Stimulated activated CD4-positive, alpha-beta T cell treated with anti-CD3 and anti-CD28 coated beads, Interleukin-4, amount 100 ng/mL, for 4 hours (primary cell): ENCODE results near the gene ACTA1.
"Not testable (repeated sequence)": the region's sequence is repeated elsewhere in the genome, so short reads cannot be mapped to it uniquely, and the experiment has no call there.

Source experiments
- DNase-seq, 2 experiments: peaks; one replicate each; pipeline ENCODE4 v3.0.0-alpha.2; 2020

Gene ACTA1

DNA sequence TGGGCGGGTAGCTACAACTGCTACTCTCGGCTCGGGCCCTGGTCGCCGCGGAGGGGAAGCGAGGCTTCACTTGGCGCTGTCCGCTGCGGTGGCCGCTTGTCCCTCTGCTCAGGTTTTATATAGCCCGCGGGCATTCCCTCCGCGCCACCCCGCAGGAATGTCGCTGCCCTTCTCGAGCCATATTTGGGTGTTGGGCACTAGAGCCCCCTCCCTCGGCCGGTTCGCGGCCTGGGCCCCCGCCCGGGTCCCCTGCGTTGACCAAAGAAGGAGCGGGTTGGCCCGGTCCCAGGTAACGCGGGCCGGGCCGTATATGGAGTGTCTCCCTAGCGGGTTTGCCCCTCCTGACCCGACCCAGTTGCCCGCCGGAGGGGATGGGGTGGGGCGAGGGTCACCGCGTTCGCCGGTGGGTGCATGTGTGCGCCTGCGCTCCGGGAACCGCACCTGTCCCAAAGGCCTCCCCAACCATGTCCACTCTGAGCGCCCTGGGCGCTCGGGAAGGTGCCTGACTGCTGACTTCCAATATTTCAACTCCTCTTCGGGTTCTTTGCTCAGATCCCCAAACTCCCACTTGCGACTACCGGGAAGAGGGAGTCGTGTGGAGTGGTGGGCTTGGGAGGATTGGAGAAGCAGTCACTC is at the start of gene ACTA1:
Gene ACTA1, minus strand, starts transcription at position 90 of the 636 bp plus-strand sequence. CDS start 979 bp downstream, outside the sequence.
- DNase-seq, result no peak

- DNase-seq, result no peak
These were observed 48.6 kb upstream of the ACTA1 start for GRCh38 chr1:229482511-229482910.

DNA sequence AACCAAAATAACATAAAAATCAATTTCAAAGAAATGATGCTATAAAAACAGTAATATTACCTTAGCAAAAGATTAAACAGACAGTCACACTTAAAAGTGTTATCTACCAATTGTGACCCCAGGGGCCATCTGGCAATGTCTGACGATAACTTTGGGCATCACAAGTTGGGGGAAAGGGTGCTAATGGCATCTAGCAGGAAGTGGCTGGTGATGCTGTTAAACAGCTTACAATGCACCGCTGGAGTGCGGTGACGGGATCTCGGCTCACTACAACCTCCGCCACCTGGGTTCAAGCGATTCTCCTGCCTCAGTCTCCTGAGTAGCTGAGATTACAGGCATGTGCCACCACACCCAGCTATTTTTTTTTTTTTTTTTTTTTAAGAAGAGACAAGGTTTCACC is 46.6 kb upstream of the ACTA1 start:
- DNase-seq, result no peak

GRCh38 chr1:229479660-229480399 is 45.9 kb upstream of the ACTA1 start:
- no peak for DNase-seq

DNA sequence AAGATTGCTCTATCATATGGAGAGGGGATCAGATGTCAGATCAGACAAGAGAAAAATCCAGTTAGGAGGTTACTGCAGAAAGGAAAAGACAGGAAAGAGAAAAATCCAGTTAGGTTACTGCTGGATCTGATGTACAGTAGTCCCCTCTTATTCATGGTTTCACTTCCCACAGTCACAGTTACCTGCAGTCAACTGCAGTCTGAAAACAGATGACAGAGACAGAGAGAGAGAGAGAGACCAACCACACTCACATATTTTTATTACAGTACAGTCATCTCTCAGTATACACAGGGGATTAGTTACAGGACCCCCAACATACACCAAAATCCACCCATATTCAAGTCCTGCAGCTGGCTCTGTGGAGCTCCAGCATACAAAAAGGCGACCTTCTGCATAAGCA is 45.0 kb upstream of the ACTA1 start:
- no peak for DNase-seq

DNA sequence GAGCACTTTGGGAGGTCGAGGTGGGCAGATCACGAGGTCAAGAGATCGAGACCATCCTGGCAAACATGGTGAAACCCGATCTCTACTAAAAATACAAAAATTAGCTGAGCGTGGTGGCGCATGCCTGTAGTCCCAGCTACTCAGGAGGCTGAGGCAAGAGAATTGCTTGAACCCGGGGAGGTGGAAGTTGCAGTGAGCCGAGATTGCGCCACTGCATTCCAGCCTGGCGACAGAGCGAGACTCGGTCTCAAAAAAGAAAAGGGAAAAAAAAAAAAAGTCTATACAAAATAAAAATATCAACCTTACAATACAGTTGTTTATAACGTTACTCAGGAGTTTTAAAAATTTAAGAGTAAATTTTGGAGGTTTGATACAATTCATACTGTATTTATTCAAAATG is 42.0 kb upstream of the ACTA1 start:
- DNase-seq, result not testable (repeated sequence)

GRCh38 chr1:229474509-229474908 is 40.6 kb upstream of the ACTA1 start:
- no peak for DNase-seq

DNA sequence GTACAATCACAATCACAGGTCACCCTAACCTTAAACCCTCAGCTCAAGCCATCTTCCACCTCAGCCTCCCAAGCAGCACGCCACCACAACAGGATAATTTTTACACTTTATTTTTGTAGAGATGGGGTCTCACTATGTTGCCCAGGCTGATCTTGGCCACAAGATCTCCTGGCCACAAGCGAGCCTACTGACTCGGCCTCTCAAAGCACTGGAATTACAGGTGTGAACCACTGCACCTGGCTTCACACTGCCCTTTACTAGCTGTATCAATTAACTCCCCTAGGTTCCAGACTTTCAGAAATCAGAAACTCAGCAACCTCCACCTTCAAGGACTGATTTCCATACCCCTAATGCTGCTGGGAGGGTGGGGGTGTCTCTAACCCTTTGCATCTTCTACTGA is 37.3 kb upstream of the ACTA1 start:
- no peak for DNase-seq

DNA sequence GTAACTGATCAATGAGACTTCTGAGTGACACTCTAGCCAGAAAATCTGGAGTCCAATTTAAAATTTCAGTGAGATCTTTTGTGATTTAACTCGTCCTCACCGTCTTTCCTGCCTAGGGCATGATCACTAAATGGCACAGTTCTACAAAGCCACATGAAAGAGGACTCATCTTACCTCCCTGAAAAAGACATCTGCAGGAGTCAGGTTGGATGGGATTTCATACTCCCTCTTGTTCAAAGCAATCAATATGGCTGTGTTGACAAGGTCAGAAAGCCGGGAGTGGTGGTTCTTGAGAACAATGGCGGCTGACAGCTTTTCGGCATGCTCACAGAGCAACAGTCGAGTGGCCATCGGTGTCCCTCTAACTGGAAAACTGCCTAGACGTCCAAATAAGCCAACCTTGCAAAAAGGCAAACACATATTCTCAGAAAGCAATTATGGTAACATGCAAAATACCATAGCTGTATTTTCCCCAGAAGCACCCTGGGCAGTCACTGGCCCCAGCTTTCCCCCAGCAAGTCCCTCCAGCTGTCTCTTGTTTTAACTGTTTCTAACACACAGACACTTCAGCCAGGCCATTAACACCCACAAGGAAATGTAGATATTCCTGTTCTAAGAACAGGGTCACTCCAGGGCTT is 36.6 kb upstream of the ACTA1 start:
- DNase-seq, result no peak

DNA sequence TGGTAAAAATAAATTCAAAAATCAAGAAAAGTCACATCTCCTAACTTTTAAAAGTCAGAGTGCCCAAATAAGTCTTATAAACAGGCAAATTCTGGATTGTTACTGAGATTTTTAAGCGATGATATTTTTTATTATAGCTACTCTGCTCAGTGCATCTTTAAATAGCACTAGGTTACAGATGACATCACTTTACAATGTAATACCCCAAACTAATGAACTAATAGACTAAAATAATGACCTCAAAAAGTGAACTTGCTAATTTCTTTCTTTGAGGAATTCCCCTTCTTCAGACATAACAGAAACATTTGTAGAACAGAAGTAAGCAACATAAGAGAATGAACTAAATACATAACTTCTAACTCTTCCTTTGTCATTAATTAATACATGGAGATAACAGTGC is 33.0 kb upstream of the ACTA1 start:
- DNase-seq, result no peak

- DNase-seq, result no peak
These were observed 30.8 kb upstream of the ACTA1 start for GRCh38 chr1:229464672-229465071.

DNA sequence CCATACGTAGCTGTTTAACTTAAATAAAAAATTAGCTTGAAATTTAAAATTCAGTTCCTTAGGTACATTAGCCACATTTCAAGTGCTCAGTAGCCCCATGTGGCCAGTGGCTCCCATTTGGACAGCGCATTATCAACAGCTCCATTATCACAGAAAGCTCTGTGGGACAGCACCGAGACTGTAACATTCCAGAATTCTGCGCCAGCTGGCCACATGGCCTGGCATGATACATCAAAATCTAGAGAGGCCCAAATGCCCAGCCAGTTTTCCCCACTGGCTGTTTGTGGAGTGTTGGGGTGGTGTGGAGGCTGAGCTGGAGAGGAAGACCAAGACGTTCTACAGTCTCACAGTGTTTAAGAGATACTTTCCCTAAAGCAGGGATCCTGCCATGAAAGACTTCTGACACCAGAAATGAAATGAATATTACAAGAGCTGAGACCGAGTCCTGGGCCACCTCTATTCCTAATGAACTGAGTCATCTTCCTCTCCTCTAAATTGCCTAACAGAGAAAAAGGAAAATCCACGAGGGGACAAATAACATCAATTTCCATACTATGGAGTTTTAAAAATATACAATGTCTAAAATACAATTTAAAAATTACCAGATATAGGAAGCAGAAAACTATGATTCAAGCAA is 27.3 kb upstream of the ACTA1 start:
- DNase-seq, result no peak

DNA sequence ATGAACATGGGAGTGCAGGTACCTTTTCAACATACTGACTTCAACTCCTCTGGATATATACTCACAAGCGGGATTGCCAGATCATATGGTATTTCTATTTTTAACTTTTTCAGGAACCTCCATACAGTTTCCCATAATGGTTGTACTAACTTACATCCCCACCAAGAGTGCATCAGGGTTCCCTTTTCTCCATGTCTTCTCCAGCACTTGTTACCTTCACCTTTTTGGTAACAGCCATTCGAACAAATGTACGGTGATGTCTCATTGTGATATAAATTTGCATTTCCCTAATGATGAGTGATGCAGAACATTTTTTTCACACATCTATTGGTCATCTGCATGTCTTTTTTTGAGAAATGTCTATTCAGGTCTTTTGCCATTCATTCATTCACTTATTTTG is 25.9 kb upstream of the ACTA1 start:
- no peak for DNase-seq

- no peak for DNase-seq
These were observed 23.5 kb upstream of the ACTA1 start for GRCh38 chr1:229457436-229457835.

DNA sequence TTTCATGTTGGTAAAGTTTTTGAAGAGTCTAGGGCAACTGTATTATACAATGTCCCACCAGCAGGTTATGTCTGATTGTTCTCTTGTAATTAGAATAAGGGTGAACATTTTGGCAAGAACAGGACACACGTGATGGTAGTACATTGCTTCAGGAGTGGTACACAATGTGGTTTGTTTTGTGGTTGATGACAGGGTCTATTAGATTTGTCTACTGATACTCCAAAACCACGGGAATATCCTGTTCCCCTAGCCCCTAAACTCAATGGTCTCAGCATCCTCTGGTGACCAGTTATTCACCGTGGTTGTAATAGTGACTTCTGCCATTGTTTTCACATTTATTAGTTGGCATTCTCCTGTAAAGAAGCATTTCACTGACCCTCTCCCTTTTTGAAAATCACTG is 22.1 kb upstream of the ACTA1 start:
- DNase-seq, result no peak

- DNase-seq, result no peak
These were observed 20.2 kb upstream of the ACTA1 start for GRCh38 chr1:229454056-229454455.

- no peak for DNase-seq
These were observed 19.3 kb upstream of the ACTA1 start for GRCh38 chr1:229452956-229453801.

DNA sequence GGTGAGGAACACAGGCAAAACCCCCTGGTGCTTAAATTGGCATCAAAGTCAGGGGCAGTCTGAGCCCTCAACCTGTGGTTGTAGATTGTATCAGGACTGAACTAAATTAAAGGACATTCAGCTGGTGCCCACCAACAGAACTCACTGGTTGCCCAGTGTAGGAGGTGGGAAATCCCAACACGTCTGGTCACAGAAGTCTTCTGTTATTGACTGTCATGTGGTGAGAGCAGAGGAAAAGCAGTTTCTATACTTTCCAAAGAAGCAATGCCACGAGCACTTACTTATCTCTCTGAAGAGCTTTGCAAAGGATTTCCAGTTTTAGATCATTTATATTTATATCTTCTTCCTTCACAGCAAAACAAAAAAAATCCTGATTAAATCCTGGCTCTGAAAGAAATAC is 15.0 kb upstream of the ACTA1 start:
- DNase-seq, result no peak

DNA sequence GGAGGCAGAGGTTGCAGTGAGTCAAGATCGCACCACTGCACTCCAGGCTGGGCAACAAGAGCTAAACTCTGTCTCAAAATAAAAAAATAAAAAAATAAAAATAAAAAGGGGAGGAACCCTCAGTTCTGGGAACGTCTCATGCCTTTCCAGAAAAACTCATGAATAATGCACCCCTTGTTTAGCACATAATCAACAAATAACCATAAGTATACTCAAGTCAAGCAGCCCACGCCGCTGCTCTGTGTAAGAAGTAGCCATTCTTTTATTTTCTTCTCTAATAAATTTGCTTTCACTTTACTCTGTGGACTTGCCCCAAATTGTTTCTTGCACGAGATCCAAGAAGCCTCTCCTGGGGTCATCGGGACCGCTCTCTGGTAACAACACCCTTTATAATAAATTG is 14.5 kb upstream of the ACTA1 start:
- DNase-seq, result no peak

DNA sequence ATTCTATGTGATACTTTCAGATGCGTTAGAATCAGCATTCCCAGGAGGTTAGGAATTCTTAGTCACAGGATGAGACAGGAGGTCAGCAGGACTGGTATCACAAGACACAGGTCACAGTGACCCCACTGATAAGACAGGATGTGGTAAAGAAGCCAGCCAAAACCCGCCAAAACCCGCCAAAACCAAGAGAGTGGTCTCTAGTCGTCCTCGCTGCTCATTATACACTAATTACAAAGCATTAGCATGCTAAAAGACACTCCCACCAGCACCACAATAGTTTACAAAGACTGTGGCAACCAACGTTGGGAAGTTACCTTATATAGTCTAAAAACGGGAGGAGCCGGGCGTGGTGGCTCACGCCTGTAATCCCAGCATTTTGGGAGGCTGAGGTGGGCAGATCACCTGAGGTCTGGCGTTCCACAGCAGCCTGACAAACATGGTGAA is 13.9 kb upstream of the ACTA1 start:
- no peak for DNase-seq

GRCh38 chr1:229445828-229446227 is 11.9 kb upstream of the ACTA1 start:
- DNase-seq, result no peak

DNA sequence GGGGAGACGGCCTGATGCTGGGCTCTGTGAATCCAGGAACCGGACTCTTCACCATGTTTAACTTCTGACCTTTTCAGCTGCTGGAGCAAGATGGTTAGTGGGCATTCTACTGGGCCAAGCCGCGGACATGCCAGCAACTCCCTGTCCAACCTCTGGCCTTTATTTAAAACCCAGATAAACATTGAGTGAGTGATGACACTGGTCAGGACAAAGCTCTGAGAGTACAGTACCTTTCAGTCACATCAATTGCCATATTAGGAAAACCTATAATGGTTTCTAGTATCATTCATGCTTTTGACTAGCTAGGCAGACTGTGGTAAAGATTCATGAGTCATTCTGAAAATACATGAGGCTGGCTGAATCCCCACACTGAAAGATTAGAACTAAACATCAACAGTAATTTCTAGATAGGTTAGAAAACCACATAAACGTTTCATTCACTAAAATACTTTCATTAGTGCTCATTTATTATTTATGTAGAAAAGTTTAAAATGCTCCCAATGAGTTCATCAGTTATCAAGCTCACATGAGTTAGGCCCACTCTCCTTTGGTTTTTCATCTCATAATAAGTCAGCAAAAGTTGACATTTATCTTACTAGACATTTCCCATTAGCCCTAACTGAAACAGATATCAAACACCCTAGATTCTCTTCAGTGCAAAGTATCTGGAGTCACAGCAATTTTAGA is 7.1 kb upstream of the ACTA1 start:
- no peak for DNase-seq
